Measurements from ENCODE around the gene PKN1.

Gene PKN1

GRCh38 chr19:14432791-14433553 lies at the start of gene PKN1:
Gene PKN1 (plus strand): TSS chr19:14433306. CDS start chr19:14433522, 216 bp downstream.
- H3K4me3 ChIP-seq (ENCODE audit: low read length) = peak within 1 kb of the TSS; percentile 68
- DNase-seq (ENCODE audit: low read depth) = no peak
- TF ChIP-seq CTCF (conservative IDR thresholded peaks at IDR 0.05; ENCODE audit: low read depth, low read length) = no peak

GRCh38 chr19:14383661-14384555 lies 49.2 kb upstream of the PKN1 start:
- no peak for DNase-seq (ENCODE audit: low read depth)
- no peak for TF ChIP-seq CTCF (conservative IDR thresholded peaks at IDR 0.05; ENCODE audit: low read depth, low read length)
- no peak overlapping the region for H3K4me3 ChIP-seq (ENCODE audit: low read length)

GRCh38 chr19:14385492-14385891 lies 47.6 kb upstream of the PKN1 start:
- H3K4me3 ChIP-seq (ENCODE audit: low read length) = no peak overlapping the region
- no peak for TF ChIP-seq CTCF (conservative IDR thresholded peaks at IDR 0.05; ENCODE audit: low read depth, low read length)
- no peak for DNase-seq (ENCODE audit: low read depth)

- no peak for TF ChIP-seq CTCF (conservative IDR thresholded peaks at IDR 0.05; ENCODE audit: low read depth, low read length)
- DNase-seq (ENCODE audit: low read depth) = no peak
- no peak overlapping the region for H3K4me3 ChIP-seq (ENCODE audit: low read length)
Measured at GRCh38 chr19:14390548-14390947, 42.6 kb upstream of the PKN1 start.

GRCh38 chr19:14391156-14391821 lies 41.8 kb upstream of the PKN1 start:
- TF ChIP-seq CTCF (conservative IDR thresholded peaks at IDR 0.05; ENCODE audit: low read depth, low read length) = no peak
- no peak overlapping the region for H3K4me3 ChIP-seq (ENCODE audit: low read length)
- no peak for DNase-seq (ENCODE audit: low read depth)

- no peak for TF ChIP-seq CTCF (conservative IDR thresholded peaks at IDR 0.05; ENCODE audit: low read depth, low read length)
- no peak for DNase-seq (ENCODE audit: low read depth)
- H3K4me3 ChIP-seq (ENCODE audit: low read length) = no peak overlapping the region
Measured at GRCh38 chr19:14393329-14393728, 39.8 kb upstream of the PKN1 start.
